C4-2B (cell line): ENCODE measurements around the gene C19orf73.

Experiments
- H3K27ac ChIP-seq: fragments of 450-650 bp; 2 replicates; pipeline ENCODE4 v1.5.1; 2017
- ZFX ChIP-seq: fragments of 450-650 bp; IDR thresholded peaks from 2 replicates; pipeline ENCODE4 v1.6.1; 2017
- TF ChIP-seq, protein P1 (sequence below): fragments of 450-650 bp; conservative IDR thresholded peaks from 2 replicates; pipeline ENCODE4 v1.5.1; 2017; ENCODE audit warnings: mild to moderate bottlenecking

C19orf73 gene

DNA sequence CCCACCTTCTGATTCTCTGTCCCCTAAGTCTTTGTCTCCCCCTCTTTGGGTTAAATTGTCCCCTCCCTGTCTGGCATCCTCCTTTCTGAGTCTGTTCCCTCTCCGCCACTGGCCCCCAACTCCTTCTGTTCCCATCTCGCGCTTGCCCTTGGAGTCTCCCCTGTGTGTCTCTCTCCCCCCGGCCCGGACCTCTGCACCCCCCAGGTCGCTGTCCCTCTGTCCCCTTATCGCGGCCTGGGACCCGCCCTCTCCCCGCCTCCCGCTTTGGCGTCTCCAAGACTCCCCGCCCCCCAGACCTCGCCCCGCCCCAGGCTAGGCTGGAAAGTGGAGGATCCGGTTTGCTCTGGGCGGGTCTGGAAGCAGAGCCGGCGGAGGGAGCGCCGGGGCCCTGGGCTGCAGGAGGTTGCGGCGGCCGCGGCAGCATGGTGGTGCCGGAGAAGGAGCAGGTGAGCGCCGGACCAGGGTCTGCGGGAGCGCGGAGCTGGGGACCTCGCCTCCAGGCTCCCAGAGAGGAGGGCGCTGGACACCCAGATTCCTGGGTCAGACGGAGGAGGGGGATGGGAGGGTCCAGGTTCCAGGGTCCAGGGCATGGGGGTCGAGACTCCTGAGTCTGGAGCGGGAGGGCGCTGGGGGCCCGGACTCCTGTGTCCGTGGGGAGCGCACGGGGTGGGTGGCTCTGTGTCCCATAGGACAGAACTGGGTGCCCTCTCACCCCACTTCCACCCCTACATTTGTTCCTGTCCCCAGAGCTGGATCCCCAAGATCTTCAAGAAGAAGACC lies 38.7 kb upstream of the C19orf73 start, which contains the start of gene TRPM4:
Gene TRPM4 (plus strand): TSS at position 348 of the 780 bp plus-strand sequence. CDS start 75 bp downstream, at position 423.
- peak within 1 kb of the TSS; percentile 98 for H3K27ac ChIP-seq
- TF ChIP-seq ZFX, result peak; percentile 41; the same call in 1 of the 2 replicates
- TF ChIP-seq, protein P1, sequence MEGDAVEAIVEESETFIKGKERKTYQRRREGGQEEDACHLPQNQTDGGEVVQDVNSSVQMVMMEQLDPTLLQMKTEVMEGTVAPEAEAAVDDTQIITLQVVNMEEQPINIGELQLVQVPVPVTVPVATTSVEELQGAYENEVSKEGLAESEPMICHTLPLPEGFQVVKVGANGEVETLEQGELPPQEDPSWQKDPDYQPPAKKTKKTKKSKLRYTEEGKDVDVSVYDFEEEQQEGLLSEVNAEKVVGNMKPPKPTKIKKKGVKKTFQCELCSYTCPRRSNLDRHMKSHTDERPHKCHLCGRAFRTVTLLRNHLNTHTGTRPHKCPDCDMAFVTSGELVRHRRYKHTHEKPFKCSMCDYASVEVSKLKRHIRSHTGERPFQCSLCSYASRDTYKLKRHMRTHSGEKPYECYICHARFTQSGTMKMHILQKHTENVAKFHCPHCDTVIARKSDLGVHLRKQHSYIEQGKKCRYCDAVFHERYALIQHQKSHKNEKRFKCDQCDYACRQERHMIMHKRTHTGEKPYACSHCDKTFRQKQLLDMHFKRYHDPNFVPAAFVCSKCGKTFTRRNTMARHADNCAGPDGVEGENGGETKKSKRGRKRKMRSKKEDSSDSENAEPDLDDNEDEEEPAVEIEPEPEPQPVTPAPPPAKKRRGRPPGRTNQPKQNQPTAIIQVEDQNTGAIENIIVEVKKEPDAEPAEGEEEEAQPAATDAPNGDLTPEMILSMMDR, result no peak

DNA sequence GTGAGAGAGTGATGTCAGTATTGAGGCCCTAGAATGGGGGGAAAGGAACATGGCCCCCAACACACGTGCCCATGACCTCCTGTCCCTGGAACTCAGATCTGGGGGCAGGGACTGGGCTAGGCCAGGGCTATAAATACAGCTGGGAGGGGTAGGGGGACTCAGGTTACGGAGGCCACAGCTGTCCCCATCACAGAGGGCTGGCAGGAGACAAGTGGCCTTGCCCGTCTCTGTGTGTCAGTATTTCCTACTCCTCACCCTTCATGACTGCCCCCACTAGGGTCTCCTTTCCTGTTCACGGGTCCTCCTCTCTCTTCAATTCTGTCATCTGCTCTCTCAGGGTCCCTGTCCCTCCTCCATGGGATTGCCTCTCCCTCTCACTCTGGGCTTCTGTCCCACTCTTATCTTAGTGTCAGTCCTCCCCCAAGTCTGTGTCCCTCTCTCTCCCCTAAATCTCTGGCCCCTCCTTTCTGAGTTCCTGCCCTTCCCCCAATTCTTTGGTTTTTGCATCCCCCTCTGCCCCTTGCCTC lies 36.9 kb upstream of the C19orf73 start:
- no peak for TF ChIP-seq ZFX
- TF ChIP-seq, protein P1, result no peak
- no peak overlapping the region for H3K27ac ChIP-seq

DNA sequence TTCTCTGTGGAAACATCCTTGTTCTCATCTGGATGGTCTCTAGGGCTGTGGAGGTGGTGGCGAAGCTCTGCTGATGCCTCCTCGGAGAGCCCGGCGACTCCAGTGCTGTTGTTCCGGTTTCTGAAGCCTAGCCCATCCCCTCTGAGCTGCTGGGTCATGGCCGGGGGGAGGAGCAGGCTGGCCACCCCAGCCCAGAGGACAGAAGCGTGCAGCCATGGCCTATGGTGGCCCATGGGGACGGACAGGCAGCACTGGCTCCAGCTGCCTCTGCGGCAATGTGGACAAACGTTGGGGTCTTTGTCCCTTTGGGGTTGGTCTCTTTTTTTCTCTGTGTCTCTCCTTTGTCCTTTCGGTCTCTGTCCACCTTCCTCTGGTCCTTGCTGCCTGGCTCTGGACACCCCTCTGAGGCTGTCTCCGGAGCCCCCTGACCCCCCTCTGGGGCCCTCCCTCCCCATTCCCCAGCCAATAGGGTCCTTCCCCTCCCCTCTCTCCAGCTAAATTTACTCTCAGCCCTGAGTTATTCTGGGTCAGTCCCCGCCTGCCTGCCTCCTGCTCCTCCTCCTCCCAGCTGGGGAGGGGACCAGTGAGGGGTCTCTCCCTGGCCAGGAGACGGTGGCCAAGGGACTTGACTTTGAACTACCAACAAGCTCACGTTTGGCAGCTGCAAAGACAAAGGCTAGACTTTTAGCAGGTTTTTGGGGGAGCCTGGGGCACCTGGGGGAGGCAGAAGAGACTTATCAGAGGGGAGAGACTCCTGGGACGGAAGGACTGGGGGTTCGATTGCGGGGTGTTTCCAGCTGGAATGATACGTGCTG lies 36.3 kb upstream of the C19orf73 start, which contains the start of gene HRC:
Gene HRC (minus strand): TSS at position 392 of the 815 bp plus-strand sequence. CDS start 159 bp downstream, at position 233.
- TF ChIP-seq ZFX, result no peak
- TF ChIP-seq, protein P1, result no peak
- H3K27ac ChIP-seq, result no peak within 1 kb of the TSS

DNA sequence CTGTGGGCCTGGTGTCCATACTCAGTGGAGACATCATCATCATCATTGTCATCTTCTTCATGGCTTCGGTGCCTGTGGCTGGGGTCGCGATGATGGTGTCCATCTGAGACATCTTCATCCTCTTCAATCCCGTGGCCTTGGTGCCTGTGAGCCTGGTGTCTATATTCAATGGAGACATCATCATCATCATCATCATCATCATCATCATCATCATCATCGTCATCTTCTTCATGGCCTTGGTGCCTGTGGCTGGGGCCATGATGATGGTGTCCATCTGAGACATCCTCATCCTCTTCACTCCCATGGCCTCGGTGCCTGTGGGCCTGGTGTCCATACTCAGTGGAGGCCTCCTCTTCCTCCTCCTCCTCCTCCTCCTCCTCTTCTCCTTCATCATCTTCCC lies 35.3 kb upstream of the C19orf73 start:
- no peak overlapping the region for H3K27ac ChIP-seq
- no peak for TF ChIP-seq ZFX
- TF ChIP-seq, protein P1, result no peak

DNA sequence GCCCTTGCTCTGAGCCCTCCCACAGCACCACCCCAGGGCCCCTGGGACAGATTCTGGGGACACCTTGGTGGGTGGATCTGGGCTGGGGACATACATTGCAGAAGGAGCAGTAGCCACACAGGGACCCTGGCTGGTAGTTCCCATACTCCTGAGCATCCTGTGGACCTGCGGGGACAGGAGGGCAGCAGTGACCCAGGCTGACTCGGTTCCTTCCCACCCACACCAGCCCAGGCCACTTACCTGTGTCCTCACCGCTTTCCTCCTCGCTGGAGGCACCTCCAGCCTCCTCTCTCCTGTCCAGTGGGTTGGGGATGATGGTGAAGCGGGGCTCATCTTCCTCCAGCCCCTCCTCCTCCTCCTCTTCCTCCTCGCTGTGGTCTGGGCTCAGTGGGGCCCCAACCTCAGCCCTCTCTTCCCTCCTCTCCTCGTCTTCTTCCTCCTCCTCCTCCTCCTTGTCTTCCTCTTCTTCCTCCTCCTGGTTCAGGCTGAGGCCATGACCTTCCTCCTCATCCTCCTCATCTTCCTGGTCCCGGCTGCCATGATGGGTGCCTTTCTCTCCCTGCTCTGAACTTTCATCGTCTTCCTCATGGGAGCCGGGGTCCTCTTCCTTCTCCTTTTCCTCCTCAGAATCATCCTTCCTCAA lies 34.3 kb upstream of the C19orf73 start:
- H3K27ac ChIP-seq, result peak overlapping the region; percentile 95; the same call in 1 of the 2 replicates
- no peak for TF ChIP-seq ZFX
- TF ChIP-seq, protein P1, result no peak

DNA sequence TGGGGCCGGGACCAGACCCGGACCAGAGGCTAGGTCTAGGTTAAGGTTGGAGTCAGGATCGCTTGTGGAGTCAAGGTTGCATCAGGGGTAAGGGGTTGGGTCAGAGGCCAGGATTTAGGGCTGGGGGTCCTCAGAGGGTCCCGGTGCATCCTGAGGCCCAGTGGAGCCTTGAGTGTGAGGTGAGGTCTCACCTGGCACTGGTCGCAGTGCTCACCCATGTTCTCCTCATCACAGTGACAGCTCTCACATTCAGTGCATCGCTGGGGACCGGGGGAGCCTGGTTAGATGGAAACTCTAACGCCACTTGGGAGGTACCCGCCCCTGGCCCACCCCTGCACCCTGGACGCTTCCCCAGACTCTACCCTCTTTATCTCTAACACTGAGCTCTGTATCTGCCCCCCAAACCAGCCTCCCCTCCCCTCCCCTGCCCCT lies 33.2 kb upstream of the C19orf73 start:
- H3K27ac ChIP-seq, result peak overlapping the region; percentile 95
- TF ChIP-seq, protein P1, result no peak
- no peak for TF ChIP-seq ZFX
